ENCODE measurements around the gene POLD2.

DNA sequence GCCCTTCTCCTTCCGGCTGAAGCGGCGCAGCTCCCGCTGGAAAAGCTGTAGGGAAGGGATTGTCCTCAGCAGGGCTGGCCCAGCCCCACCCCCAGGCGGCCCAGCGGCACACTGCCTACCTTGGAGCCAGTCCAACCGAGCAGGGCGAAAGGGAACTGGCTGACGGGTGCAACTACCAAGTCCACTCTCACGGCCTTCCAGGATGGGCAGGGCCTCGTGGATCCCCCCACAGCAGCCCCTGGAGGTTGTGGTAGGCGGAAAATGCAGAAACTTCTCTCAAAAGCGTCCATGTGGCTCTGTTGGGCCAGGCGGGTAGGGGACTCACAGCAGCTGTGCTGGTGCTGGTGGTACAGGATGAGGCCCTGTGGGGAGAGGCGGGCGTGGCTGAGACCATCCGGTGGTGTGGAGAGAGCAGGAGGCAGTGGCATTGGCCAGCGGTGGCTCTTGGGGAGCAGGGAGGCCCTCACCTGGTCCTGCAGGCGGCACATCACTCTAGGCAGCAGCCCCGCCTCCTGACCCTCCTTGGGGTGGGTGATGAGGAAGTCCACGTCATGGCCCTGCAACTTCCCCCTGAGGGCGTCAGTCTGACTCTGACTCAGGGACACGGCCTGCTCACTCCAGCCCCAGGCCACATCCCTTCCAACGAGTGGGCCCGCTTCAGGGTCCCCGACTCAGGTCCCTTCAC is 49.5 kb downstream of the POLD2 start:
- TF ChIP-seq ZNF274 (IDR thresholded peaks at IDR 0.05; ENCODE audit: low read depth, low read length) = no peak
- TF ChIP-seq SUZ12 (IDR thresholded peaks at IDR 0.05; ENCODE audit: extremely low read depth, insufficient read depth, insufficient read length) = no peak
- no peak for TF ChIP-seq YY1 (IDR thresholded peaks at IDR 0.05; ENCODE audit: insufficient read depth, insufficient read length)

Data from NT2/D1 (cell line).